H4 (cell line): Measurements from ENCODE around the gene TATDN2. TPM values are rescaled to one million over a fixed set of nuclear protein-coding genes. Genes with fewer than 3 reads are reported as not detected.

Source experiments
- DNase-seq: peaks from one replicate; pipeline ENCODE4 v3.0.0-alpha.2; 2015; ENCODE audit warnings: low spot score
- total RNA-seq: library from RNA; depleted of rRNA; stranded (reverse); fragments of >200 nt; shearing (Covaris generic); gene quantifications from 2 replicates; pipeline ENCODE4 v1.2.3, GENCODE V29; 2014; rRNA removed

Gene TATDN2, protein sequence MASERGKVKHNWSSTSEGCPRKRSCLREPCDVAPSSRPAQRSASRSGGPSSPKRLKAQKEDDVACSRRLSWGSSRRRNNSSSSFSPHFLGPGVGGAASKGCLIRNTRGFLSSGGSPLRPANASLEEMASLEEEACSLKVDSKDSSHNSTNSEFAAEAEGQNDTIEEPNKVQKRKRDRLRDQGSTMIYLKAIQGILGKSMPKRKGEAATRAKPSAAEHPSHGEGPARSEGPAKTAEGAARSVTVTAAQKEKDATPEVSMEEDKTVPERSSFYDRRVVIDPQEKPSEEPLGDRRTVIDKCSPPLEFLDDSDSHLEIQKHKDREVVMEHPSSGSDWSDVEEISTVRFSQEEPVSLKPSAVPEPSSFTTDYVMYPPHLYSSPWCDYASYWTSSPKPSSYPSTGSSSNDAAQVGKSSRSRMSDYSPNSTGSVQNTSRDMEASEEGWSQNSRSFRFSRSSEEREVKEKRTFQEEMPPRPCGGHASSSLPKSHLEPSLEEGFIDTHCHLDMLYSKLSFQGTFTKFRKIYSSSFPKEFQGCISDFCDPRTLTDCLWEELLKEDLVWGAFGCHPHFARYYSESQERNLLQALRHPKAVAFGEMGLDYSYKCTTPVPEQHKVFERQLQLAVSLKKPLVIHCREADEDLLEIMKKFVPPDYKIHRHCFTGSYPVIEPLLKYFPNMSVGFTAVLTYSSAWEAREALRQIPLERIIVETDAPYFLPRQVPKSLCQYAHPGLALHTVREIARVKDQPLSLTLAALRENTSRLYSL
- total RNA-seq, result 6.4 and 9.7 TPM in 2 replicates

DNA sequence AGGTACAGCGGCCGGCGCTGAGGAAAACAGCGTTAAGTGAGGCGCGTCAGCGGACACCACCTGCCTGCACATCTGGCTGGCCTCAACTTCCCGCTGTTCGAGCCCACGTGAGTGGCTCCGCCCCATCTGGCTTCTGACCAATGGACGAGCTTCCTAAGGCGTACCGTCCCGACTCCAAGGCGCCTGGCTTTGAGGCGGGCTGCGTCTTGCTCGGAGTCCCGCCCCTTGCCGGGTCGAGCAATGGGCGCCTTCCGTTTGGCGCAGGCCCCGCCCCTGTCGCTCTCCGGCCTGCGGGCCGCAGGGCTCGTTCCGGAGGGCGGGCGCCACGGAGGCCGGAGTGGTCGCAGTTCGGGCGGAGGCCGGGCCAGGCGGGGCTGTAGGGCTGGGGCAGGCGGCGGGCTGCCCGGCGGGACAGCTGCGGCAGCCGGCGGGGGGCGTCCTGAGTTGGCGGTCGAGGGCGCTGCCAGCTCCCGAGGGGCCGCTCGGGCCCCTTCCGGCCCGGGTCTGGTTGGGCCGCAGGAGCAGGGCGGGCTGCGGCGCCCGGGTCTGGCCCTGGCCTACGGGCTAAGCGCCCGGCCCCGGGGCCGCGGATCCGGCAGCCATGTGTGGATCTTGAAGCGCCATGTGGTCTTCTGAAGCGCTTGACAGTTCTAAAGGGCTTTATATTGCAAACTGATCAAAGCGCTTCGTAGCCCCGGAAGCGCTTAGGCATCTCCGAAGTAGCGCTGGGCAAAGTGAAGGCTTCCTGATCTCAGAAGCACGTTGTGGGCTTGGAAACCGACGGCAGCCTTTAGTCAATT is at the start of gene TATDN2:
Gene TATDN2 (plus strand): TSS at position 276 of the 800 bp plus-strand sequence. CDS start 742 bp downstream, outside the sequence.
- DNase-seq, result peak; percentile 92

DNA sequence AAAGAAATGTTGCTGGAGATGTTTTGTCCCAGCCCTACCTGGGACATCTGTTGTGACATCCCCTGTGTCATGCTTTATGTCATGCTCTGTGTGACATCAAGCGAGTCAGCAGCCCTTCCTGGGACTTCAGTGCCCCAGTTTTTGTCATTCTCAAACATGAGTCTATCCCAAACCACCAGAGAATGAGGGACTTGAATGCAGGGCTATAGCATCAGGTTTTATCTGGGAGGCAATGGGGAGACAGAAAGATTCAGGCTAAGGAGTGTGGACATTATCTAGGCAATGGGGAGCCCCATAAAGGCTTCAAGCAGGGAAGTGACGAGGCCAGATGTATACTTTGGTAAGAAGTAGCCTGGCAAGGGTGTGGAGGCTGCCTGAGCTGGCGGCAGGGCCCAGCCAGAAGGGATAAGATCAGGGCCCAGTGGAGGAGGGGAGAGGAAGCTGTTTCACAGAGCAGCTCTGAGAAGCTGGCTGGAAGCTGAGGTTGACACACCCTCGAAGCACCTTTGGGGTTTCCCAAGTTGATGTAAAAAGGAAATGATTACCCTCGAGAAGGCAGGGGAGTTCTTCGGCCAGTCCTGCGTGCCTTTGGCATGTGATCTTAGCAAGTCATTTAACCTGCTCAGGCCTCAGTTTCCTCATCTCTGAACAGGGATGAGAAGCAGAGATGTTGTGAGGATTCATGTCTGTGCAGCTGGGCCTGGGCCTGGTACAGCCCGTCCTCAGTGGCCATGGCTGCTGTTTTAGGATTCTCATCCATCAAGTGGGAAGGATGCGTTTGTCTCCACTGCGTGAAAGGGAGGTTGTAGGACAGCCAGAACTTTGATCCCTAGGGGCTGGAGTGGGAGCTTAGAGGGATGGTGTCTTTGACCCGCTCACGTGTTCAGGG is 49.3 kb upstream of the TATDN2 start:
- DNase-seq, result no peak

DNA sequence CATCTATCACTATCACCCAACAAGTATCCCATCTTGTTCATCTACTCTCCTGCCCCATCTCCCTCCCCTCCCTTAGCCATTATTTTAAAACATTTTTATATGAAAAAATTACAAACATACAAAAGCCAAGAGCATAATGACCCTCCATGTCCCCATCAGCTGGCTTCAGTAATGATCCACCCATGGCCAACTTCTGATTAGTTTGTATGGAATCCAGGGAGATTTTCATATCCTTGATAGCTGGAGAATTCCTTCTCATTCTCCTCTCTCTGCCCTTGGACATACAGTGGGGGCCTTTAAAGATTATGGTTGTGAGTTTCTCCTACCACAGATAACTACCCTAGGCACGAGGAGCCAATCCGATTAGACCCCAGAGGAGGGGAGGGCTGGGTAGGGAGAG is 43.3 kb upstream of the TATDN2 start:
- no peak for DNase-seq

DNA sequence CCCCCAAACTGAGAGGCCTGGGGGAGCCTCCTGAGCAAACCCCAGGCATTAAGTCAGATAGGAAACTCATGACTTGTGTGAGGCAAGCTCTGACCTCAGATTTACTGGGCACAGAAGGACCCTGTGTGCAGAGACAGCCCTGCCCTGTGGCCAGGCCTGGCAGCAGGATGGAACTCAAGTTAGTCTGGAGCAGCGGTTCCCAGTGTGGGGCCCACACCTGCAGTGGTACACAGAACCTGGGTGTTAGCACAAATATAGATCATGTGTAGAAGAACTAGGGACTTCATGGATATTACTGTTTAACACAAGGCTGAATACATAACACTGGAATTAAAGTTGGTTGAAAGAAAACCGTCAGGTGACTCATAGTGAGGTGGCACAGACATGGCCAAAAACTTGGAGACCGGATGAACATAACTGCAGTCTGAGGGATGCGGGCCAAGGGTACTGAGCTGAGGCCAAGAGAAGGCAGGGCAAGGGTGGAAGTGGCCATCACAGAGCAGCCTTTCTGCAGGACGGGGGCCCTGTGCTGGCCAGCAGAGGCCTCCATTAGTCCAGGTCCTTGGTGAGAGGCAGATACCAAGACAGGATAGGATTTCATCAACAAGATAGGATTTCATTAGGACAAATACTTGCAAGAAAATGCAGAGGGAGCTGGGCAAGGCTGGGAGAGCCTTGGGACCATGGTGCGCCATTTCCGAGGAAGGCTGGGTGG is 42.7 kb upstream of the TATDN2 start:
- DNase-seq, result peak; percentile 70

DNA sequence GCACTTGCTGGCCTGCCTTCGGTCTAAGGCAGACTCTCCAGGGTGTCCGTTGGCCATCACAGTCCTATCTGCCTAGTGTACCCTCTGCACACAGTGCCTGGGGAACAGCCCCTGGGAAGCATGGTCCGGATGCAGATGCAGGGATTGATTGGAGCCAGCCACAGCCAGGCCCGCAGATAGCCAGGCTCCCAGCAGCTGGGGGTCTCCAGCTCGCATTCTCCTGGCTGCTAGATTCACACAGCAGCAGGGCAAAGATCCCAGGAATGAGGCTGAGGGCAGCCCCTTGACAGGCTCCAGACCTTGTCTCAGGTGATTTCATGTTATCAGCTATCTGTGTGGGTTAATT is 42.1 kb upstream of the TATDN2 start:
- DNase-seq, result no peak

DNA sequence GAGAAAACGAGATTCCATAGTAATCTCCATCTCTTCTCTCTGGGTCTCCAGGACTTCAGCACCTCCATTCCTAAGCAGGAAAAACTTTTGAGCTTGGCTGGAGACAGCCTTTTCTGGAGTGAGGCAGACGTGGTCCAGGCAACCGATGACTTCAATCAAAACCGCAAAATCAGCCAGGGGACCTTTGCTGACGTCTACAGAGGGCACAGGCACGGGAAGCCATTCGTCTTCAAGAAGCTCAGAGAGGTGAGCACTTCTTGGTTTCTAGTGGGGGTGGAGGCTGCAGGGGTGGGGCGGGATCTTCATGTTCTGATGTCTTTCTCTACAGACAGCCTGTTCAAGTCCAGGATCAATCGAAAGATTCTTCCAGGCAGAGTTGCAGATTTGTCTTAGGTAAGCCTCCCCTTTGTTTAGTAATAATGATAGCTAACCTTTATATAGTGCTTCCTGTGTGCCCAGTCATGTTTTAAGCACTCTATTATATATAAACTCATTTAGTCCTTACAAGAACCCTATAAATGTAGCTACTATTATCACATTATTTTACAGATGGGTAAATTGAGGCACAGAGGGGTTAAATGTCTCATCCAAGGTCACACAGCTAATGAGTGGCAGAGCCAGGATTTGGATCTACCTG is 35.0 kb upstream of the TATDN2 start:
- DNase-seq, result peak; percentile 38

DNA sequence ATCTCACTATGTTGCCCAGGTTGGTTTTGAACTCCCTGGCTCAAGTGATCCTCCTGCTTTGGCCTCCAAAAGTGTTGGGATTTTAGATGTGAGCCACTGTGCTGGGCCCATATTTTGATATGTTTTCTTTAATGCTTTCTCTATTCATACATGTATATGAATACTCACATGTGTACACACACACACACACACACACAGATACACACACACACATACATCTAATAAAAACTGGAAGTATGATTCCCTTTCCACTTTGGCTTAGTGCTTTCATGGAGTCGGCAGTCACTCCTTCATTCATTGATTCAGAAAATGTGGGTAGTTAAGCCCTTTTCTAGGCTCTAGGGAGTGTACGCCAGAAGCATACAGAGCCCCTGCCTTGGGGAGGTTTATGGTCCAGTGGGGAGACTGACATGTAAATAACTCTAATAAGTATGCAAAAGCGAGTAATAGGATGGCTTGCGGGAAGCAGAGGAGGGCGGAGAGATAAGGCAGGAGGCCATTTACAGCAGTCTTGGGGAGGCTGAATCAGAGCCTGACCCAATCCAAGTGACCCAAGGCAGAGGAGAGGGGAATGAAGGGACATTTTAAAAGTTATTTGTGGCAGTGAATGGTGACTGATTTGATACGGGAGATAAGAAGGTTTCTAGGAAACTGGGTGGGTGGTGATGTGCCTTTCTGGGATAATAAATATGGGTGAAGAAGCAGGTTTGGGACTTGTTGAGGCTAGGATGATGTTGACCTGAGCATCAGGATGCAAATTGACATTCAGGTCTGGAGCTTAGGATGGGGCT is 32.5 kb upstream of the TATDN2 start:
- DNase-seq, result no peak

DNA sequence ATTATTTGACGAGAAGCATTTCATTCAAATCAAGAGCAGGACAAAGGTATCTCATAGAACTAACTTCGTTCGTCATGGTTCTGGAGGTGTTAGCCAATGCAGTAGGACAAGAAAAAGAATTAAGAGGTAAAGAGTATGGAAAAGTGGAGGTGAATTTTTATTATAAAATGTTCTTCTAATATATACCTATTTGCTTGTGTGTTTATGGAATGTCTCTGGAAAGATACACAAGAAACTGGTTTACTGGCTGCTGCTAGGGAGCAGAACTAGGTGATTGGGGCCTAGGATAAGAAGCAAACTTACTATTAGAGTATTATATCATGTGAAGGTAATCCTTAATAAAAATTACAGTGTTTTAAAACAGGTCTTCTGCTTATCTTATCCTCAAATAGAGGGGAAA is 30.9 kb upstream of the TATDN2 start:
- no peak for DNase-seq

DNA sequence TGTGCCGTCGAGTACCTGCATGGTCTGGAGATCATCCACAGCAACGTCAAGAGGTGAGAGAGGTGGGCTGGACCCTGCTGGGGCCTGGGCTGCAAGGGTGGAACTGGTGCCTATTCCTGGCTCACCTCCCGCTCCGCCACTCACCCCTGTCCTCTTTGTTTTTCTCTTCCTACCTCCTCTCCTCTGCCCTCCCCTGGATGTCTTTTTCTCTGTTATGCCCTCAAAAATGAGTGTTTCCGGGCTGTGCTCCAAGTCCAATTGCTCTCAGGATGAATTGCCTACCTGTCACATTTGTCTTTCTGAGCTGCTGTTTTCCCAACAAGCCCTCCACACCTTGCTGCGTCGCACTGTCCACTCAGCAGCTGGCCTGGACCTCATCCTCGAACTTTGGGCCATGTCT is 28.5 kb upstream of the TATDN2 start:
- no peak for DNase-seq

DNA sequence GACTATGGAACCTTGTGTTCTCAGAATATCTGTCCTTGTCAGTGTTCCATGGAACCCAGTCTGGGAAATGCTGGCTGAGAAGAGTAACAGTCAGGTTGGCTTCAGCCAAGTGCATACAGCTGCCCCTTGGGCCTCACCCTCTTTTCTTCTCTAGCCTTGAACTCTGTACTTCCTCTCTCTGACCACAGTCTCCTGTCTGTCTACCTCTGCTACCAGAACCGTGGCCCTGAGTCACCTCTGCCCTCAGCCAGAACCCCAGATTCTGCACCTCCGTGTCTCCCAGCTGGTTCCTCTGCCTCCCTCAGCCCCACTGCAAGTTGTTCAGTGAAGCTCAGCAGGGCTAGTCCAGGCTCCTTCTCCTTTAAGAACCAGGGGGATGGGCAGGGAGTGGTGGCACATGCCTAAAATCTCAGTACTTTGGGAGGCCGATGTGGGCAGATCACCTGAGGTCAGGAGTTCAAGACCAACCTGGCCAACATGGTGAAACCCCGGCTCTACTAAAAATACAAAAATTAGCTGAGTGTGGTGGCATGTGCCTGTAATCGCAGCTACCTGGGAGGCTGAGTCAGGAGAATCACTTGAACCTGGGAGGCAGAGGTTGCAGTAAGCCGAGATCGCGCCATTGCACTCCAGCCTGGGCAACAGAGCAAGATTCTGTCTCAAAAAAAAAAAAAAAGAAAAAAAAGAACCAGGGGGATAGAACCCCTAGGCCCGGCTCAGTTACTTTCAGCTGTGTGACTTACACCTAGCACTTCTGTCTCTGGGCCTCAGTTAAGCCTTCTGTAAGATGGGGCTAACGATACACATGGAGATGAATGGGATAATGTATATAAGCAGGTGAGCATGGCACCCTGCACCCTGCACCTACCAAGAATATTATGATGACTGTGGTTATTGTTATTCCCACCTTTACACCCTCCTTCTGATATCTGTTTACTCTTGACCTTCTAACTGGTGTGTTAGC is 24.3 kb upstream of the TATDN2 start:
- DNase-seq, result no peak

DNA sequence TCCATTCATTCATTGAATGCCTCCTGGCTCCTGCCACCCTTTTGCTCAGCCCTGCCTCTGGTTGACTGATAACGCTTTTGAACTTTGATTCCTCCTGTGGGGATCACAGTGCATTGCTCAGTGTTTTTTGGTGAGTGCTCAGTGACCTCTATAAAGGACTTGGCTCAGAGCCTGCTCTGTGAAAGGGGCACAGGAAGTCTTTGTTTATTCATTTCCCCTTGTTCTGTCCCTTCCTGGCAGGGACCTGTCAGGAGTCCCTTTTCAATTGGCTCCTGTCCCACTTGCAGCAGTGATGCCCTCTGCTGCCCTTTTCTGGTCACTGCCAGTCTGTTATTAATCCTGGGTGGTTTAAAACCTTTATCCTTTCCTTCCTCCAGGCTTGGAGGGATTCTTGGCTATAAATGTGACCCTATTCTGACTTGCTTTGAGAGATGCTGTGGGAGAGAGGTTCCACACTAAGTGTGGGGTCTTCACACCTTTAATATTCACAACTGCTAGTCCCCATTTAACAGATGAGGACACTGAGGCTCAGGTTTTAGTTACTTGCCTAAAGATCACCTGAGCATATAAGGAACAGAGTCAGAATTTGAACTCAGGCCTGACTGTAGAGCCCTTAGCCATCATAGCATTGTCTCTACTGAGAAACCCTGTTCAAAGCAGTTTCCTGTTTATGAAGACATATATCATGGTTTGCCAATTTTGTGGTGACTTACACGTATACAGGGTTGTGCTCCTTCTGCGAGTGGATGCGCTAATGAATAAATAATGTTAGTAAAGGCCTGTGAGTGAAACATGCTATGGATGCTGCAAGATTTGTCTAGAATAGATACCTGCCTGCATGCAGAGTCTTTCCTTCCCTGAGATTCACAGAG is 23.2 kb upstream of the TATDN2 start:
- DNase-seq, result peak; percentile 86

DNA sequence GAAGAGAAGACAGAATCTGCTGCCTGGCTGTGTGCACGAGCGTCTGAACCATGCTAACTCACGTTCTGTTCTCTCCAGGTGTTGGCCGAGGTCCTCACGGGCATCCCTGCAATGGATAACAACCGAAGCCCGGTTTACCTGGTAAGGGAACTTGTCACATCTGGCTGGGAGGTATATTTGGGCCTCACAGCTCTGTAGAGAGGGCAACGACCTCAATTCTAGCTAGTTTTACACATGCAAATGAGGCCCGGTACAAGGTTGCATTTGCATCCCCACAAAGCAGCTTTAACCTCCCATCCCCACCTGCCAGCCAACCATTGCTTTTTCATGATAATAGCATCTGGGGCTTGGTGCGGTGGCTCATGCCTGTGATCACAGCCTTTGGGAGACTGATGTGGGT is 22.0 kb upstream of the TATDN2 start:
- no peak for DNase-seq

DNA sequence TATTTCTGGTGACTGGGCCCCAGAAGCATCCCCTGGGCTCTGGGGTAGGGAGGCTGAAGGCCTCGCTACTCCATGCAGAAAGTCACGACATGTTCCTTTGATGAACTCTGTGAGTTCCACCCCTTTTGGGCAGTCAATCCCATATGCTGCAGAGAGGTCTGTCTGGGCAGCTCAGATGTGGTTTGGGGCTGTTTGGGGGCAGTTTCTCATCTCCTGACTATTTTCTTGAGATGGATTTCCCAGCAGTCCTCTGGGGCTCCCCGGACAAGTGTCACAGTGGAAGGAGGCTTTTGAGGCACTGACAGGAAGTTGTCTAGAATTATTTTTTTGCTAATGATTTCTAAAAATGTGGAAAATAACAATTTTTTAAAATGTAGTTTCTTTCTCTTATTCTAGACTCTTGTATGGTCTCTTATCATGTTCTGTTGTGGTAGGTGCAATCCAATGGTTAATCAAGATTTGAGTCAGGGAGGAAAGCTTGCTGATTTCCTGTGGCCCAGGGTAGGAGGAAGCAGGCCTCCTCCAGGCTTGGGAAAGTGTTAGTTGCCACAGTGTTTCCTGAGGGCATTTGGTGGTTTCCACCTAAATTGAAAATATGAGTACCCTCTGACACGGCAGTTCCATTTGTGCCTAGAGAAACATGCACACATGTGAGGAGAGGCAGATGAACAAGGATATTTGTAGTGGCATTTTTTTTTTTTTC is 19.9 kb upstream of the TATDN2 start:
- DNase-seq, result peak; percentile 45

DNA sequence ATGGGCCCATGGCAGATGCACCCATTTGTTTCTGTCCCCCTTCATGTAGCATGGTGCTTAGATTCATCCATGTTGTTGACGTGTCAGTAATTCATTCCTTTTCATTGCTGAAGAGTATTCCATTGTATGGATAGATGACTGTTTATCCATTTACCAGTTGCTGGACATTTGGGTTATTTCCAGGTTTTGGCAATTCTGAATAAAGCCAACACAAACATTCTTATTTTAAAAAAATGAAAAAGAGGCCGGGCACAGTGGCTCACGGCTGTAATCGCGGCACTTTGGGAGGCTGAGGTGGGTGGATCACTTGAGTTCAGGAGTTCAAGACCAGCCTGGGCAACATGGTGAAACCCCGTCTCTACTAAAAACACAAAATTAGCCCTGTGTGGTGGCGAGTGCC is 18.7 kb upstream of the TATDN2 start:
- DNase-seq, result no peak

DNA sequence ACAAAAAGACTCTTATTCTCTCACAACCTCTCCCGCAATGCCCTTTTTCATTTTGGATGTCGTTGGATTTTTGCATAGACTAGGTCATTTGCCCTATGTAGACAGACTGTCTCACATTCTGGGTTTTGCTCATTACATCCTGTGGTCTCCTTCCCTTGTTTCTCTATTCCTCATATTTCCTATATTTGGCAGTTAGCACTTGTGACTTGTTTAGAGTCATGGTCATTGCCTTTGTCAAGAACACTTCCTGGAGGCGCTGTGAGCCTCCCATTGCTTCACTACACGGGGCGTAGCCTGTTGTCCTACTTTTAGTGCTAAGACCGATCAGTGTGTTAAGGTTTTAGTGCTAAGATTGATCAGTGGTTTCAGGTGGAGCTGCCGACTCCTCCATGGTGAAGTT is 16.1 kb upstream of the TATDN2 start:
- DNase-seq, result no peak

DNA sequence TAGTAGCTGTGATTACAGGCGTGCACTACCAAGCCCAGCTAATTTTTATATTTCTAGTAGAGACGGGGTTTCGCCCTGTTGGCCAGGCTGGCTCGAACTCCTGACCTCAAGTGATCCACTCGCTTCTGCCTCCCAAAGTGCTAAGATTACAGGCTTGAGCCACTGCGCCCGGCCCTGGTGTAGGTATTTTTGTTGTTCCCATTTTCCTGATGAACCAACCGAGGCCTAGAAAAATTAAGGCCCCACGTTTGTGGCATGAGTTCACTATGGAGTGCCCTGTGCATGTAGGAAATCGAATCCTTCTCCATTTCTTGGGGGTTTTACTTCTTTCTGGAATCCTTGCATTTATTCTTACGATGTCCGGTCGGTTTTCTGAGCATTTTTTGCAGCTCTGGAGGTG is 14.3 kb upstream of the TATDN2 start:
- DNase-seq, result no peak
